HG02885 (cell line): ENCODE data around the gene KCNJ18.
"Not testable (repeated sequence)": the region's sequence is repeated elsewhere in the genome, so short reads cannot be mapped to it uniquely, and the experiment has no call there.

Experiments used
- ATAC-seq: cut with Tn5 transposase; IDR thresholded peaks from one replicate; pipeline ENCODE4 v1.9.1; 2021; ENCODE audit warnings: mild to moderate bottlenecking; ENCODE audit not compliant: unreplicated experiment, poor library complexity

Gene KCNJ18

GRCh38 chr17:21749696-21750531 is 57.6 kb downstream of the KCNJ18 start:
- not testable (repeated sequence) for ATAC-seq

DNA sequence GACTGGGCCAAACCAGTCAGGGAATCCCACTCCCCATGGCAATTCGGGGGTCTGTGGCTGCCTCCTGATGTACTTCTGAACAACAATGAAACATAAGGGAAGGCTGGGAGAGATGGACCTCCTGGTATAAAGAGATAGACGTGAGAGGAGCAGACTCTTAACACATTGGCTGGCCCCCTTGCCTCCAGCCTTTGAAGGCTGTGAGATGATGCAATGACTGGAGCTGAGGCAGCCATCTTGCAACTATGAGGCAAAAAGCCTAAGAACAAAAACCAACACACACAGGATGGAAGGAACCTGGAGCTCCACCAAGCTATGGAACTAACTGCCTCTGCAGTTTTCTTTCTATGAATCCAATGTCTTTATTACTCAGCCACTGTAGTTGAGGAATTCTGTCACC is 58.8 kb downstream of the KCNJ18 start:
- not testable (repeated sequence) for ATAC-seq
